HepG2 (cell line): ENCODE measurements around the gene COPS7A. TPM values are rescaled to one million over a fixed set of nuclear protein-coding genes. Genes with fewer than 3 reads are reported as not detected.

Experiments used
- BCL6 ChIP-seq: IDR thresholded peaks from 2 replicates; pipeline ENCODE4 v1.6.1; 2016; ENCODE audit warnings: missing genetic modification reagents, missing compliant biosample characterization
- BORCS8-MEF2B ChIP-seq: sonication (generic); formaldehyde crosslinking; IDR thresholded peaks from 2 replicates; pipeline ENCODE4 v1.8.0; 2022; ENCODE audit warnings: mild to moderate bottlenecking, missing genetic modification reagents
- EP300 ChIP-seq, 3 experiments: sonication (generic) in 1 of 3; formaldehyde crosslinking in 1 of 3; IDR thresholded peaks; 2 replicates each; pipeline versions ENCODE4 v1.5.1 to v1.6.1; 2011 to 2020; ENCODE audit warnings: low read depth in 2 of 3, low read length in 2 of 3, borderline replicate concordance in 1 of 3, improper control_type of control experiment in 1 of 3, mild to moderate bottlenecking in 1 of 3, missing genetic modification reagents in 1 of 3, moderate library complexity in 1 of 3
- ERF ChIP-seq: IDR thresholded peaks from 2 replicates; pipeline ENCODE4 v1.6.1; 2018; ENCODE audit warnings: missing biosample characterization, missing genetic modification reagents
- ESRRA ChIP-seq: sonication (generic); formaldehyde crosslinking; IDR thresholded peaks from 2 replicates; pipeline ENCODE4 v1.5.1; 2020; ENCODE audit warnings: mild to moderate bottlenecking, low read depth, missing genetic modification reagents
- FOXA1 ChIP-seq, 2 experiments: fragments of 450-650 bp in 1 of 2; sonication (generic) in 1 of 2; formaldehyde crosslinking in 1 of 2; IDR thresholded peaks; 2 replicates each; pipeline versions ENCODE4 v1.4.0 to v1.6.1; 2016 to 2020; ENCODE audit warnings: missing genetic modification reagents in 1 of 2
- GABPA ChIP-seq, 2 experiments: IDR thresholded peaks; 2 replicates each; pipeline ENCODE4 v1.6.1; 2011 to 2016; ENCODE audit warnings: low read depth in 2 of 2, low read length in 1 of 2, missing biosample characterization in 1 of 2, missing genetic modification characterization in 1 of 2
- HDAC2 ChIP-seq: sonication (generic); formaldehyde crosslinking; IDR thresholded peaks from 2 replicates; pipeline ENCODE4 v1.4.0; 2020; ENCODE audit warnings: missing genetic modification reagents
- KDM5A ChIP-seq: fragments of 200-600 bp; sonication (generic); IDR thresholded peaks from 2 replicates; pipeline ENCODE4 v1.7.0; 2018; ENCODE audit warnings: antibody characterized with exemption, mild to moderate bottlenecking, low read length, borderline replicate concordance
- MTA3 ChIP-seq: sonication (generic); formaldehyde crosslinking; IDR thresholded peaks from 2 replicates; pipeline ENCODE4 v1.4.0; 2020; ENCODE audit warnings: missing genetic modification reagents
- POLR2AphosphoS5 ChIP-seq: IDR thresholded peaks from 2 replicates; pipeline ENCODE4 v1.6.1; 2012; ENCODE audit warnings: low read depth, low read length
- RBFOX2 ChIP-seq: fragments of 200-400 bp; formaldehyde crosslinking; IDR thresholded peaks from 2 replicates; pipeline ENCODE4 v1.6.1; 2017; ENCODE audit warnings: low read depth, mild to moderate bottlenecking, low read length
- SIN3A ChIP-seq: IDR thresholded peaks from 2 replicates; pipeline ENCODE4 v1.6.1; 2011; ENCODE audit warnings: low read depth, mild to moderate bottlenecking, control low read depth, low read length, borderline replicate concordance
- THAP11 ChIP-seq: IDR thresholded peaks from 2 replicates; pipeline ENCODE4 v1.6.1; 2016; ENCODE audit warnings: missing biosample characterization, missing genetic modification reagents
- TOE1 ChIP-seq: sonication (generic); formaldehyde crosslinking; IDR thresholded peaks from 2 replicates; pipeline ENCODE4 v1.4.0; 2020; ENCODE audit warnings: mild to moderate bottlenecking, missing genetic modification reagents
- TP53 ChIP-seq: sonication (generic); formaldehyde crosslinking; conservative IDR thresholded peaks from 2 replicates; pipeline ENCODE4 v1.4.0; 2020; ENCODE audit warnings: missing genetic modification reagents
- ZNF263 ChIP-seq: sonication (generic); formaldehyde crosslinking; IDR thresholded peaks from 2 replicates; pipeline ENCODE4 v1.4.0; 2020; ENCODE audit warnings: missing genetic modification reagents
- ZNF30 ChIP-seq: sonication (generic); formaldehyde crosslinking; IDR thresholded peaks from 2 replicates; pipeline ENCODE4 v1.5.0; 2020; ENCODE audit warnings: mild to moderate bottlenecking, missing genetic modification reagents
- ZNF414 ChIP-seq: sonication (generic); formaldehyde crosslinking; IDR thresholded peaks from 2 replicates; pipeline ENCODE4 v1.5.0; 2020; ENCODE audit warnings: missing genetic modification reagents
- ZNF570 ChIP-seq: sonication (generic); formaldehyde crosslinking; IDR thresholded peaks from 2 replicates; pipeline ENCODE4 v1.4.0; 2020; ENCODE audit warnings: mild to moderate bottlenecking, missing genetic modification reagents, borderline replicate concordance
- ZNF703 ChIP-seq: sonication (generic); formaldehyde crosslinking; IDR thresholded peaks from 2 replicates; pipeline ENCODE4 v1.5.1; 2020; ENCODE audit warnings: missing genetic modification reagents, mild to moderate bottlenecking, moderate library complexity, borderline replicate concordance
- ZNF704 ChIP-seq: sonication (generic); formaldehyde crosslinking; IDR thresholded peaks from 2 replicates; pipeline ENCODE4 v1.8.1; 2023; ENCODE audit warnings: mild to moderate bottlenecking, inconsistent platforms, moderate library complexity, missing genetic modification reagents, borderline replicate concordance
- ZNF777 ChIP-seq: sonication (generic); formaldehyde crosslinking; IDR thresholded peaks from 2 replicates; pipeline ENCODE4 v1.4.0; 2020; ENCODE audit warnings: missing genetic modification reagents
- ZSCAN21 ChIP-seq: sonication (generic); formaldehyde crosslinking; IDR thresholded peaks from 2 replicates; pipeline ENCODE4 v1.8.0; 2022; ENCODE audit warnings: mild to moderate bottlenecking, missing genetic modification reagents, moderate library complexity, borderline replicate concordance
- polyA plus RNA-seq, 8 experiments: library from polyadenylated mRNA; depleted of rRNA in 3 of 8; stranded (reverse) in 7 of 8; unstranded in 1 of 8; fragments of >200 nt; fragmentation: Illumina TruSeq in 4 of 8; extraction: Trizol in 4 of 8; gene quantifications; 2 replicates each; pipeline versions ENCODE4 v1.2.1 to v1.2.3, GENCODE V29; 2011 to 2016; ENCODE audit warnings: low read depth in 4 of 8, missing spikeins in 1 of 8, mixed read lengths in 1 of 8; ENCODE audit not compliant: insufficient read depth in 1 of 8
- total RNA-seq, 5 experiments: library from RNA; depleted of rRNA; stranded (reverse); fragments of >200 nt; fragmentation: Illumina TruSeq; extraction: Trizol; gene quantifications; 2 replicates each; pipeline ENCODE4 v1.2.3, GENCODE V29; 2016; ENCODE audit warnings: low read depth in 1 of 5
- TF ChIP-seq, protein P1 (sequence below): IDR thresholded peaks from 2 replicates; pipeline ENCODE4 v1.6.1; 2012; ENCODE audit warnings: inconsistent platforms

COPS7A gene
- total and polyA plus RNA-seq, 2 of the 13 experiments (the other 11 are each of a cell fraction or from before 2014, with no cell fraction given), result 40.0 to 73.6 TPM

DNA sequence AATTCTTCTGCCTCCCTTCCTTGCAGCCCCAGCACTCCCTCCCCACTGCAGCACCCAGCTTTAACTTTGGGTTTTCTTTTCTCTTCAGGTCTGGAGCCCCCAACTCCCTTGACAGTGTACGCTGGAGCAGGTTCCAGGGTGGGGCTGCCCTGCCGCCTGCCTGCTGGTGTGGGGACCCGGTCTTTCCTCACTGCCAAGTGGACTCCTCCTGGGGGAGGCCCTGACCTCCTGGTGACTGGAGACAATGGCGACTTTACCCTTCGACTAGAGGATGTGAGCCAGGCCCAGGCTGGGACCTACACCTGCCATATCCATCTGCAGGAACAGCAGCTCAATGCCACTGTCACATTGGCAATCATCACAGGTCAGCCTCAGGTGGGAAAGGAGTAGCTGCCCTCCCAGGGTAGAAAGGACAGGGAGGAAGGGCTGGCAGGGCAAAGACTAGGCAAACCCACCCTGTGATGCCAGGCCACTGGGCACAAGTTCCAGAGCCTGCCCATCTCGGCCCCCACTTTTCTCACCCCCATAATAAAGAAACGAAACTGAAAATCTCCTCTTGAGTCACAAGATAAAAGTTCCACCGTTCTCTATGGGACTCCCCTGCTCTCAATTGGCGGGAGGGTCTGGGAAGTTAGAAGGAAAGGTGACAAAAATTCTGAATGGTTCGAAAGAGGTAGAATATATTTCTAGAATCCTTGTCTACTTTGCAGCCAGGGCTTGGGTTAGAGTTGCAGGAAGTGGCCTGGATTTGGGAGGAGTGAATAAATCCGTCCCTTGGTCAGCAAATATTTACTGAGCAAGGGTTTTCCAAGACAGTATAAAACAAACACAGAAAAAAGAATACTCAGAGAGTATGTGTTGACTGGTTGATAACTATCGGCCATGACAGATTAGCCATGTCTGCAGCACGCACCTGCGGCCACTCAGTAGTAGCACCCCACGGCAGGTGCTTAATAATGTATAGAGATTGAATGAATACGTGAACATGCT is 51.6 kb downstream of the COPS7A start (continued):
- TF ChIP-seq EP300 (IDR thresholded peaks at IDR 0.05; ENCODE audit: low read depth in 2 of 2, low read length in 2 of 2) (peak in 1 of 2 experiments; percentile 88; a peak in 2 of 4 replicates), EP300 (CRISPR knock-in tag; IDR thresholded peaks at IDR 0.05; ENCODE audit: borderline replicate concordance) (peak; percentile 16; the same call in 1 of the 2 replicates), BORCS8-MEF2B (CRISPR knock-in tag) (no peak), ZNF414 (CRISPR knock-in tag) (0 out of 2 replicates have a peak, but pooled peaks have one; percentile 20), MTA3 (no peak), ZNF703 (CRISPR knock-in tag) (no peak), HDAC2 (CRISPR knock-in tag) (peak; percentile 93), ERF (CRISPR knock-in tag) (peak; percentile 76), BCL6 (CRISPR knock-in tag) (peak; percentile 97), TOE1 (CRISPR knock-in tag) (no peak), TP53 (no peak; the same call in 1 of the 2 replicates), GABPA (IDR thresholded peaks at IDR 0.05; ENCODE audit: low read depth, low read length) (no peak), GABPA (CRISPR knock-in tag; IDR thresholded peaks at IDR 0.05; ENCODE audit: low read depth) (peak; percentile 53), ZSCAN21 (0 out of 2 replicates have a peak, but pooled peaks have one; percentile 56), POLR2AphosphoS5 (no peak), ZNF263 (CRISPR knock-in tag) (peak; percentile 69; the same call in 1 of the 2 replicates), ESRRA (CRISPR knock-in tag) (peak; percentile 46; the same call in 1 of the 2 replicates), ZNF704 (CRISPR knock-in tag) (no peak), ZNF777 (CRISPR knock-in tag) (0 out of 2 replicates have a peak, but pooled peaks have one; percentile 39), RBFOX2 (no peak), FOXA1 (IDR thresholded peaks at IDR 0.05) (no peak), FOXA1 (CRISPR knock-in tag; IDR thresholded peaks at IDR 0.05) (peak; percentile 90), SIN3A (no peak), KDM5A (no peak), ZNF570 (CRISPR knock-in tag) (no peak), ZNF30 (no peak), THAP11 (peak; percentile 65; the same call in 1 of the 2 replicates)
- TF ChIP-seq, protein P1, sequence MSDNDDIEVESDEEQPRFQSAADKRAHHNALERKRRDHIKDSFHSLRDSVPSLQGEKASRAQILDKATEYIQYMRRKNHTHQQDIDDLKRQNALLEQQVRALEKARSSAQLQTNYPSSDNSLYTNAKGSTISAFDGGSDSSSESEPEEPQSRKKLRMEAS, result peak; percentile 37; the same call in 1 of the 2 replicates
